ENCODE data around the gene REG4. TPM values are rescaled to one million over a fixed set of nuclear protein-coding genes. Genes with fewer than 3 reads are reported as not detected.

REG4 gene
- total RNA-seq, 1 experiment from 2014 or later = not detected

DNA sequence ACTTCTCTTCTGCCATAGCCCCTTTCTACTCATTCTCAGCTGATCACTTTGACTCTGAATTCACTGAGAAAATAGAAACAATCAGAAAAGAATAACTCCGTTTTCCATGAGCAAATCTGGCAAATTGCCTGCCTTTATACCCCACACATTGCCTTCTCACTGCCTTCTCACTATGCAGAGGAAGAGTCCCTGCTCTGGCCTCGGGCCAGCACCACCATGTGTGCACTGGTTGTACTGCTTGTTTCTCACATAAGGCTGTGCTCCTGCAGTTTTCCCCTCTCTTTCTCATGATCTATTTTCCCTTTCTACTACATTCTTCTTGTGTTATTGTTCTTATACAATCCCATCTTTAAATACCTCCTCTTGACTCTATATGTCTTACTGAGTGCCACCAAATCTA, 40.2 kb downstream of the REG4 start:
- no peaks in the 10 kb centered on the region for H3K79me2 ChIP-seq (ENCODE audit: insufficient read depth, low read length)
- H2AFZ ChIP-seq (ENCODE audit: low read depth, low read length, poor library complexity, severe bottlenecking) = no peak overlapping the region
- no peak overlapping the region for H3K4me3 ChIP-seq (replicated peaks in 1 of 2; ENCODE audit: low read depth in 1 of 2, low read length in 2 of 2)
- H3K4me2 ChIP-seq (ENCODE audit: low read length) = no peak overlapping the region
- no peak overlapping the region for H3K27ac ChIP-seq (ENCODE audit: low read depth, low read length)
- H4K20me1 ChIP-seq (ENCODE audit: insufficient read depth) = no peaks in the 10 kb centered on the region
- no peak overlapping the region for H3K9ac ChIP-seq (ENCODE audit: low read length)
- no TSS peak for BruUV-seq (replicated peaks)
- H3K4me1 ChIP-seq (ENCODE audit: control insufficient read depth in 1 of 2, insufficient read depth in 2 of 2, low read length in 2 of 2) = peaks cover 2 to 7% of the 10 kb centered on the region in 2 experiments; a peak in 2 of 4 replicates
- RAD21 ChIA-PET (ENCODE audit: low non-redundant PET in 1 of 2, low total read pairs in 2 of 2, uncharacterized antibody in 2 of 2, unreplicated experiment in 2 of 2) = no interaction called here
- ATAC-seq = no peak
- no peaks in the 10 kb centered on the region for H3K36me3 ChIP-seq (ENCODE audit: control insufficient read depth in 1 of 2, insufficient read depth in 2 of 2, low read length in 2 of 2)
- CTCF ChIA-PET = no interaction called here
- POLR2A ChIA-PET = no interaction called here
- intact Hi-C loops (cut with micrococcal nuclease) = no loop called here
- H3K9me2 ChIP-seq (ENCODE audit: insufficient read depth) = no peaks in the 10 kb centered on the region
- TF ChIP-seq, protein P1, sequence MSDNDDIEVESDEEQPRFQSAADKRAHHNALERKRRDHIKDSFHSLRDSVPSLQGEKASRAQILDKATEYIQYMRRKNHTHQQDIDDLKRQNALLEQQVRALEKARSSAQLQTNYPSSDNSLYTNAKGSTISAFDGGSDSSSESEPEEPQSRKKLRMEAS (IDR thresholded peaks at IDR 0.05) = no peak
- TF ChIP-seq EGR1 (IDR thresholded peaks at IDR 0.05; ENCODE audit: low read depth) (no peak), RAD21 (IDR thresholded peaks at IDR 0.05; ENCODE audit: low read depth) (no peak), ZNF274 (IDR thresholded peaks at IDR 0.05; ENCODE audit: low read depth, low read length) (no peak), EZH2phosphoT487 (IDR thresholded peaks at IDR 0.05; ENCODE audit: borderline replicate concordance) (no peak), POLR2AphosphoS5 (IDR thresholded peaks at IDR 0.05; ENCODE audit: low read depth, low read length) (no peak), FOSL1 (IDR thresholded peaks at IDR 0.05; ENCODE audit: low read depth) (no peak), TCF7L2 (IDR thresholded peaks at IDR 0.05; ENCODE audit: borderline replicate concordance, extremely low read depth, insufficient read depth, insufficient read length) (no peak), POLR2A (IDR thresholded peaks at IDR 0.05; ENCODE audit: borderline replicate concordance, extremely low read depth, insufficient read depth, insufficient read length) (no peak), CBX3 (IDR thresholded peaks at IDR 0.05; ENCODE audit: low read depth) (no peak), ELF1 (IDR thresholded peaks at IDR 0.05; ENCODE audit: borderline replicate concordance, low read depth) (no peak), EZH2 (IDR thresholded peaks at IDR 0.05) (no peak), CEBPB (IDR thresholded peaks at IDR 0.05; ENCODE audit: low read depth) (no peak)
- TF ChIP-seq, protein P2, sequence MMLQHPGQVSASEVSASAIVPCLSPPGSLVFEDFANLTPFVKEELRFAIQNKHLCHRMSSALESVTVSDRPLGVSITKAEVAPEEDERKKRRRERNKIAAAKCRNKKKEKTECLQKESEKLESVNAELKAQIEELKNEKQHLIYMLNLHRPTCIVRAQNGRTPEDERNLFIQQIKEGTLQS (IDR thresholded peaks at IDR 0.05) = no peak
- TF ChIP-seq, protein P3, sequence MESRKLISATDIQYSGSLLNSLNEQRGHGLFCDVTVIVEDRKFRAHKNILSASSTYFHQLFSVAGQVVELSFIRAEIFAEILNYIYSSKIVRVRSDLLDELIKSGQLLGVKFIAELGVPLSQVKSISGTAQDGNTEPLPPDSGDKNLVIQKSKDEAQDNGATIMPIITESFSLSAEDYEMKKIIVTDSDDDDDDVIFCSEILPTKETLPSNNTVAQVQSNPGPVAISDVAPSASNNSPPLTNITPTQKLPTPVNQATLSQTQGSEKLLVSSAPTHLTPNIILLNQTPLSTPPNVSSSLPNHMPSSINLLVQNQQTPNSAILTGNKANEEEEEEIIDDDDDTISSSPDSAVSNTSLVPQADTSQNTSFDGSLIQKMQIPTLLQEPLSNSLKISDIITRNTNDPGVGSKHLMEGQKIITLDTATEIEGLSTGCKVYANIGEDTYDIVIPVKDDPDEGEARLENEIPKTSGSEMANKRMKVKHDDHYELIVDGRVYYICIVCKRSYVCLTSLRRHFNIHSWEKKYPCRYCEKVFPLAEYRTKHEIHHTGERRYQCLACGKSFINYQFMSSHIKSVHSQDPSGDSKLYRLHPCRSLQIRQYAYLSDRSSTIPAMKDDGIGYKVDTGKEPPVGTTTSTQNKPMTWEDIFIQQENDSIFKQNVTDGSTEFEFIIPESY (IDR thresholded peaks at IDR 0.05; ENCODE audit: extremely low read depth, insufficient replicate concordance, low read length) = no peak
- peaks cover 9% of the 10 kb centered on the region; the same call in 1 of the 2 replicates for H3K27me3 ChIP-seq (ENCODE audit: insufficient read depth, low read length)
- no peaks in the 10 kb centered on the region for H3K9me3 ChIP-seq (ENCODE audit: control insufficient read depth in 1 of 2, insufficient read depth in 1 of 2, low read depth in 1 of 2, low read length in 2 of 2)
- DNase-seq (ENCODE audit: low read depth, low spot score) = no peak

All from HCT116 (cell line).